ENCODE measurements around the gene RHBDL1. TPM values are rescaled to one million over a fixed set of nuclear protein-coding genes. Genes with fewer than 3 reads are reported as not detected.

The RHBDL1 gene
- total and polyA plus RNA-seq, 4 donors: 0.91 to 5.4 (median 1.6) TPM

DNA sequence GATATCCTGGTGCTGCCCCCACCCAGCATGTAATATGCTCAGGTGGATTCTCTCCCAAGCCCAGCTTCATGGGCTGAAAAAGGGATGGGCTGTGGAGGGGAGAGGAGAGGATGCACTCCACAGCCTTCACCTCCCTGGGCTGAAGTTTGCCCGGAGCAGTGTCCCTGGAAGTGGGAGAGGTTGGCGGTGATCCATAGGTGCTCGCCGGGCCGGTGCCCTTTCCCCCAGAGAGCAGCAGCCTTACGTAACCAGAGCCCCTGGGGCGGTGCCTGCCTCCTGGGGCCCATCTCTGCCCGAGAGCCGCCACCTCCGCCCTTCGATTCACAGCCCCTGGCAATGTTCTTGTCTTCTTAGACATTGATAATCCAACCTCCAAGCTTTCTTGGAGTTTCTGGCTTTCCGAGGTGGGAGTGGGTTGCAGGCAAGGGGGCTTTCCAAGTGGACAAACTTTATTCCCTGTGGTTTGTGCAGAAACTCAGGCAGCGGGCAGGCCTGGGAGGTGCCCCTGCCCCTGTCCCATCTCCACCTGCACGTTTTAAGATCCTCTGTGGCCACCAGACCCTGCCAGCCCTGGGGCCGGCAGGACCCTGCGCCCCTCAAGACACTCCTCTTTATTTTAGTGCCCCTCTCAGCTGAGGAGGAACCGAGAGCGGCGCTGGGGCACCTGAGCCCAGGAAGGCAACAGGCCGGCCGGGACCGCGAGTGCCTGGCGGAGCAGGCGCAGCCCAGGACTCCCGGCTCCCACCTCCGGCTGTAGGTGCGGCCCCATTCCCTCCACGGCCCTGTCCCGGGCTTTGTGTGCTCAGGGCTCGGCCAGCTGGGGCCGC lies 29.4 kb upstream of the RHBDL1 start:
- DNase-seq: no peak
- H3K27me3 ChIP-seq (ENCODE audit: control insufficient read depth in 3 of 3, insufficient read depth in 3 of 3, low read length in 2 of 3): peaks cover 0 to 3% (median 0%) of the 10 kb centered on the region in 3 donors
- ATAC-seq (ENCODE audit: insufficient read depth, low FRiP score): no peak
- H3K36me3 ChIP-seq (ENCODE audit: control insufficient read depth in 4 of 4, insufficient read depth in 4 of 4, low read length in 4 of 4): peaks cover 0 to 2% (median 0%) of the 10 kb centered on the region in 4 donors
- no peak overlapping the region for H3K4me3 ChIP-seq
- TF ChIP-seq CTCF (IDR thresholded peaks at IDR 0.05; ENCODE audit: control extremely low read depth, extremely low read depth): no peak
- H3K9me3 ChIP-seq (ENCODE audit: control insufficient read depth in 4 of 4, insufficient read depth in 3 of 4, low read length in 3 of 4): no peaks in the 10 kb centered on the region
- 76 to 85% methylated on average over 31 to 32 of the region's 32 CpGs for WGBS, 2 donors
- no peak overlapping the region for H3K9ac ChIP-seq (ENCODE audit: insufficient read depth in 1 of 2, low read length in 2 of 2)
- peaks cover 0 to 35% (median 8%) of the 10 kb centered on the region in 5 donors for H3K4me1 ChIP-seq (ENCODE audit: control insufficient read depth in 5 of 5, insufficient read depth in 5 of 5, low read length in 5 of 5)
- H3K27ac ChIP-seq (ENCODE audit: low read depth in 1 of 2, low read length in 1 of 2): peak overlapping the region in 1 of 2 donors; percentile 50

GRCh38 chr16:646679-647172 lies 28.7 kb upstream of the RHBDL1 start:
- DNase-seq (no peak), ATAC-seq (ENCODE audit: insufficient read depth, low FRiP score) (no peak)
- 87 to 91% methylated on average over 22 of the region's 22 CpGs for WGBS, 2 donors
- Histone ChIP-seq H3K4me3 (no peak overlapping the region), H3K27ac (ENCODE audit: low read depth in 1 of 2, low read length in 1 of 2) (peak overlapping the region in 1 of 2 donors; percentile 50), H3K4me1 (ENCODE audit: control insufficient read depth in 5 of 5, insufficient read depth in 5 of 5, low read length in 5 of 5) (peaks cover 0 to 31% (median 8%) of the 10 kb centered on the region in 5 donors), H3K9ac (ENCODE audit: insufficient read depth in 1 of 2, low read length in 2 of 2) (no peak overlapping the region), H3K27me3 (ENCODE audit: control insufficient read depth in 3 of 3, insufficient read depth in 3 of 3, low read length in 2 of 3) (peaks cover 0 to 3% (median 0%) of the 10 kb centered on the region in 3 donors), H3K9me3 (ENCODE audit: control insufficient read depth in 4 of 4, insufficient read depth in 3 of 4, low read length in 3 of 4) (no peaks in the 10 kb centered on the region), H3K36me3 (ENCODE audit: control insufficient read depth in 4 of 4, insufficient read depth in 4 of 4, low read length in 4 of 4) (peaks cover 0 to 4% (median under 1%) of the 10 kb centered on the region in 4 donors)
- no peak for TF ChIP-seq CTCF (IDR thresholded peaks at IDR 0.05; ENCODE audit: control extremely low read depth, extremely low read depth)

DNA sequence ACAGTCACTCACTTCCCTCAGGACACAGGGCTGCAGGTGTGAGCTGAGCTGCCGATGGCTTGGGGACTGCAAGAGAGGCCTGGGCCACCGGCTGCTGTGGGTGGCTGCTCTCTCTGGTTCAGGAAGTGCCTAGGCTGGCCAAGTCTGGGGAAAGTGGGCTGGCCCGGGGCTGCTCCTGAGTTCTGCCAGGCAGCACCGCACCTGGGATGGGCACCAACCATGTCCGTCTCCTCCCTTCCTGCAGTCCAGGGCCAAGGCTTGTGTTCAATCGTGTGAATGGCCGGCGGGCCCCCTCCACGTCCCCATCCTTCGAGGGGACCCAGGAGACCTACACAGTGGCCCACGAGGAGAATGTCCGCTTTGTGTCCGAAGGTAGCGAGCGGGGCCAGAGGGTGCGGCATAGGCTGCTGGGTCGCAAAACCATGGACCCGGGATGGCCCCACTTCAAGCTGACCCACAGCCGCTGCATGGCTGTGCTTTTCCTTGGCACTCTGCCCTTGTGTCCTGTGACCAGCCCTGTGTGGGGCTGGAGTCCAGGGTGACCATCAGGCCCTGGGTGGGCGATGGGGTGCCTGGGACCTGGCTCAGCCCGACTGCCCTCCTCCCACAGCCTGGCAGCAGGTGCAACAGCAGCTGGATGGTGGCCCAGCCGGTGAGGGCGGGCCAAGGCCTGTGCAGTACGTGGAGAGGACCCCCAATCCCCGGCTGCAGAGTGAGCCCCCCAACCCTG lies 28.1 kb upstream of the RHBDL1 start:
- peak overlapping the region in 1 of 2 donors; percentile 20 for H3K27ac ChIP-seq (ENCODE audit: low read depth in 1 of 2, low read length in 1 of 2)
- peaks cover 0 to 30% (median 8%) of the 10 kb centered on the region in 5 donors for H3K4me1 ChIP-seq (ENCODE audit: control insufficient read depth in 5 of 5, insufficient read depth in 5 of 5, low read length in 5 of 5)
- H3K9ac ChIP-seq (ENCODE audit: insufficient read depth in 1 of 2, low read length in 2 of 2): no peak overlapping the region
- TF ChIP-seq CTCF (IDR thresholded peaks at IDR 0.05; ENCODE audit: control extremely low read depth, extremely low read depth): no peak
- 85 to 86% methylated on average over 25 of the region's 25 CpGs for WGBS, 2 donors
- H3K4me3 ChIP-seq: no peak overlapping the region
- ATAC-seq (ENCODE audit: insufficient read depth, low FRiP score): no peak
- no peak for DNase-seq
- peaks cover 0 to 3% (median 0%) of the 10 kb centered on the region in 3 donors for H3K27me3 ChIP-seq (ENCODE audit: control insufficient read depth in 3 of 3, insufficient read depth in 3 of 3, low read length in 2 of 3)
- no peaks in the 10 kb centered on the region for H3K9me3 ChIP-seq (ENCODE audit: control insufficient read depth in 4 of 4, insufficient read depth in 3 of 4, low read length in 3 of 4)
- peaks cover 0 to 7% (median under 1%) of the 10 kb centered on the region in 4 donors for H3K36me3 ChIP-seq (ENCODE audit: control insufficient read depth in 4 of 4, insufficient read depth in 4 of 4, low read length in 4 of 4)

Data from lung (tissue), 12 donors.